Measurements from ENCODE around the gene ZNF746.
"Not testable (repeated sequence)": the region's sequence is repeated elsewhere in the genome, so short reads cannot be mapped to it uniquely, and the experiment has no call there.

The ZNF746 gene

GRCh38 chr7:149455175-149455950 lies 42.2 kb downstream of the ZNF746 start:
- peaks cover 26% of the 10 kb centered on the region for H3K36me3 ChIP-seq (ENCODE audit: control insufficient read depth, low read depth, low read length)
- H3K27ac ChIP-seq (ENCODE audit: low read length): no peak overlapping the region
- no peak overlapping the region for H3K4me3 ChIP-seq (ENCODE audit: low read length)
- no peaks in the 10 kb centered on the region for H3K9me3 ChIP-seq (ENCODE audit: control insufficient read depth, low read depth, low read length)
- peaks cover 16% of the 10 kb centered on the region for H3K27me3 ChIP-seq (ENCODE audit: control insufficient read depth, insufficient read depth, low read length)
- no peaks in the 10 kb centered on the region for H3K4me1 ChIP-seq (ENCODE audit: control insufficient read depth, low read depth, low read length)
- H3K9ac ChIP-seq (ENCODE audit: low read length): no peak overlapping the region

- Histone ChIP-seq H3K4me1 (ENCODE audit: control insufficient read depth, low read depth, low read length) (no peaks in the 10 kb centered on the region), H3K27me3 (ENCODE audit: control insufficient read depth, insufficient read depth, low read length) (peaks cover 16% of the 10 kb centered on the region), H3K27ac (ENCODE audit: low read length) (no peak overlapping the region), H3K36me3 (ENCODE audit: control insufficient read depth, low read depth, low read length) (peaks cover 32% of the 10 kb centered on the region), H3K9ac (ENCODE audit: low read length) (no peak overlapping the region), H3K9me3 (ENCODE audit: control insufficient read depth, low read depth, low read length) (no peaks in the 10 kb centered on the region), H3K4me3 (ENCODE audit: low read length) (no peak overlapping the region)
These were observed 42.9 kb downstream of the ZNF746 start for GRCh38 chr7:149454750-149455149.

DNA sequence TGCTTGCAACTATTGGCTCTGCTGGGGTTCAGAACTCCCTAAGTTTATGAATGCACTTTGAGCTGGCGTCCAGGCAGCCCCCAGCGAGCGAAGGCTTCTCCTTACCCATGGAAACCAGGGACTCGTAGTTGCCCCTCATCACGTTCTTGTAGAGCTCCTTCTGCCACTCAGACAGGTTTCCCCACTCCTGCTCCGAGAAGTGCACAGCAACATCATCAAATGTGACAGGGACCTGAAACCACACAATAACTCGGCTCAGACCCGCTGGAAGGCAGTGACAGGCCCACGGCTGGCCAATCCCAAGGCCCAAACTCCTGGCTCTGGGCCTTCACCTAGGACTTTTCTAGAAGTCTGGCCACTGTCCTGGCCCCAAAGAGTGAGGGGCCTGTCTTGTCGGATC lies 43.6 kb downstream of the ZNF746 start:
- Histone ChIP-seq H3K4me1 (ENCODE audit: control insufficient read depth, low read depth, low read length) (no peaks in the 10 kb centered on the region), H3K9me3 (ENCODE audit: control insufficient read depth, low read depth, low read length) (no peaks in the 10 kb centered on the region), H3K27ac (ENCODE audit: low read length) (no peak overlapping the region), H3K9ac (ENCODE audit: low read length) (no peak overlapping the region), H3K4me3 (ENCODE audit: low read length) (no peak overlapping the region), H3K27me3 (ENCODE audit: control insufficient read depth, insufficient read depth, low read length) (peaks cover 11% of the 10 kb centered on the region), H3K36me3 (ENCODE audit: control insufficient read depth, low read depth, low read length) (peaks cover 37% of the 10 kb centered on the region)

- Histone ChIP-seq H3K27ac (ENCODE audit: low read length) (no peak overlapping the region), H3K36me3 (ENCODE audit: control insufficient read depth, low read depth, low read length) (peaks cover 39% of the 10 kb centered on the region), H3K9me3 (ENCODE audit: control insufficient read depth, low read depth, low read length) (no peaks in the 10 kb centered on the region), H3K4me3 (ENCODE audit: low read length) (no peak overlapping the region), H3K27me3 (ENCODE audit: control insufficient read depth, insufficient read depth, low read length) (no peaks in the 10 kb centered on the region), H3K9ac (ENCODE audit: low read length) (no peak overlapping the region), H3K4me1 (ENCODE audit: control insufficient read depth, low read depth, low read length) (no peaks in the 10 kb centered on the region)
These were observed 46.8 kb downstream of the ZNF746 start for GRCh38 chr7:149450821-149451220.

- Histone ChIP-seq H3K4me1 (ENCODE audit: control insufficient read depth, low read depth, low read length) (no peaks in the 10 kb centered on the region), H3K36me3 (ENCODE audit: control insufficient read depth, low read depth, low read length) (peaks cover 39% of the 10 kb centered on the region), H3K9ac (ENCODE audit: low read length) (no peak overlapping the region), H3K27me3 (ENCODE audit: control insufficient read depth, insufficient read depth, low read length) (no peaks in the 10 kb centered on the region), H3K9me3 (ENCODE audit: control insufficient read depth, low read depth, low read length) (no peaks in the 10 kb centered on the region), H3K27ac (ENCODE audit: low read length) (no peak overlapping the region), H3K4me3 (ENCODE audit: low read length) (no peak overlapping the region)
These were observed 47.7 kb downstream of the ZNF746 start for GRCh38 chr7:149449897-149450296.

GRCh38 chr7:149448961-149449360 lies 48.6 kb downstream of the ZNF746 start:
- Histone ChIP-seq H3K4me1 (ENCODE audit: control insufficient read depth, low read depth, low read length) (no peaks in the 10 kb centered on the region), H3K4me3 (ENCODE audit: low read length) (no peak overlapping the region), H3K27ac (ENCODE audit: low read length) (no peak overlapping the region), H3K36me3 (ENCODE audit: control insufficient read depth, low read depth, low read length) (peaks cover 30% of the 10 kb centered on the region), H3K9me3 (ENCODE audit: control insufficient read depth, low read depth, low read length) (no peaks in the 10 kb centered on the region), H3K9ac (ENCODE audit: low read length) (no peak overlapping the region), H3K27me3 (ENCODE audit: control insufficient read depth, insufficient read depth, low read length) (no peaks in the 10 kb centered on the region)

DNA sequence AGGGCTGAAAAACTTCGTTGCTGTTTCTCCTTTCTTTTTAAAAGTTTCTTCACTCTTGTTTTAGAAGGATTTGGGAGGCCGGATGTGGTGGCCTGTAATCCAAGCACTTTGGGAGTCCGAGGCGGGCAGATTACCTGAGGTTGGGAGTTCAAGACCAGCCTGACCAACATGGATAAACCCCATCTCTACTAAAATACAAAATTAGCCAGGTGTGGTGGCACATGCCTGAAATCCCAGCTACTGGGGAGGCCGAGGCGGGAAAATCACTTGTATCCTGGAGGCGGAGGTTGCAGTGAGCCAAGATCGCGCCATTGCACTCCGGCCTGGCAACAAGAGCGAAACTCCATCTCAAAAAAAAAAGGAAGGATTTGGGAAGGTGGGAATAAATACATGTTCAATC lies 51.6 kb downstream of the ZNF746 start:
- H3K9me3 ChIP-seq (ENCODE audit: control insufficient read depth, low read depth, low read length); H3K9ac ChIP-seq (ENCODE audit: low read length); H3K4me3 ChIP-seq (ENCODE audit: low read length); H3K4me1 ChIP-seq (ENCODE audit: control insufficient read depth, low read depth, low read length); H3K27ac ChIP-seq (ENCODE audit: low read length); H3K27me3 ChIP-seq (ENCODE audit: control insufficient read depth, insufficient read depth, low read length): not testable (repeated sequence)
- peaks cover 24% of the 10 kb centered on the region for H3K36me3 ChIP-seq (ENCODE audit: control insufficient read depth, low read depth, low read length)

DNA sequence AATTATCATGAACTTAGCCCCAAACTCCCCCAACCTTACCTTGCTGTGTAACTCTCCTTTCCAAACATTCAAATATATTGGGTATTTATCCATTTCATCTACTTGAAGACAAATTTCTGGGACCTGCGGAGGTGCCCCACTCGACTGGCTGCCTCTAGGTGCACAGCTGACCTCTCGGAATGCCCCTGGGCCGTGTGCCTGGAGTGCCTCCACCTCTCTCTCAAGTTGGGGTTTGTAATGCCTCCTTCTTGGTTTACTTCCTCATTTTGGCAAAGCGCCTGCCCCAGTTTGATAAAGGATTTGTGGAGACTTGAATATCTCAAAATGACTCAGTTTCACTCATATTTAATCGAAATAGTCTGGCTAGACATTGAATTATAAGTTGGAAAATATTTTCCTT lies 53.3 kb downstream of the ZNF746 start:
- no peak overlapping the region for H3K4me3 ChIP-seq (ENCODE audit: low read length)
- H3K36me3 ChIP-seq (ENCODE audit: control insufficient read depth, low read depth, low read length): peaks cover 8% of the 10 kb centered on the region
- no peaks in the 10 kb centered on the region for H3K4me1 ChIP-seq (ENCODE audit: control insufficient read depth, low read depth, low read length)
- no peak overlapping the region for H3K9ac ChIP-seq (ENCODE audit: low read length)
- H3K27me3 ChIP-seq (ENCODE audit: control insufficient read depth, insufficient read depth, low read length): no peaks in the 10 kb centered on the region
- no peaks in the 10 kb centered on the region for H3K9me3 ChIP-seq (ENCODE audit: control insufficient read depth, low read depth, low read length)
- H3K27ac ChIP-seq (ENCODE audit: low read length): no peak overlapping the region

DNA sequence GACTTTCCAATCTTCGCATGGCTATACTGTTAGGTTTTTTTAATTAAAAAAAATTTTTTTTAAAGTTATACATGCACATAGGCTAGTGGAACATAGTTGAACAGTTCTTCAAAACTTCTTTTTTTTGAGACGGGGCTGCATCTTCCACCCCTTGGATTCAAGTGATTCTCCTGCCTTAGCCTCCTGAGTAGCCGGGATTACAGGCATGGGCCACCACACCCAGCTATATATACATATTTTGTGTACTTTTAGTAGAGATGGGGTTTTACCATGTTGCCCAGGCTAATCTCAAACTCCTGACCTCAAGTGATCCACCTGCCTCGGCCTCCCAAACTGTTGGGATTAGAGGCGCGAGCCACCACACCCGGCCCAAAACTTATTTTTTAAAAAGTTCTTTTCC lies 54.1 kb downstream of the ZNF746 start:
- no peak overlapping the region for H3K27ac ChIP-seq (ENCODE audit: low read length)
- H3K4me3 ChIP-seq (ENCODE audit: low read length): no peak overlapping the region
- no peaks in the 10 kb centered on the region for H3K4me1 ChIP-seq (ENCODE audit: control insufficient read depth, low read depth, low read length)
- no peaks in the 10 kb centered on the region for H3K27me3 ChIP-seq (ENCODE audit: control insufficient read depth, insufficient read depth, low read length)
- H3K36me3 ChIP-seq (ENCODE audit: control insufficient read depth, low read depth, low read length): peaks cover 4% of the 10 kb centered on the region
- H3K9me3 ChIP-seq (ENCODE audit: control insufficient read depth, low read depth, low read length): no peaks in the 10 kb centered on the region
- no peak overlapping the region for H3K9ac ChIP-seq (ENCODE audit: low read length)

GRCh38 chr7:149442924-149443323 lies 54.7 kb downstream of the ZNF746 start:
- Histone ChIP-seq H3K27me3 (ENCODE audit: control insufficient read depth, insufficient read depth, low read length) (no peaks in the 10 kb centered on the region), H3K4me1 (ENCODE audit: control insufficient read depth, low read depth, low read length) (no peaks in the 10 kb centered on the region), H3K9me3 (ENCODE audit: control insufficient read depth, low read depth, low read length) (no peaks in the 10 kb centered on the region), H3K9ac (ENCODE audit: low read length) (no peak overlapping the region), H3K27ac (ENCODE audit: low read length) (no peak overlapping the region), H3K36me3 (ENCODE audit: control insufficient read depth, low read depth, low read length) (peaks cover 4% of the 10 kb centered on the region), H3K4me3 (ENCODE audit: low read length) (no peak overlapping the region)

- H3K27ac ChIP-seq (ENCODE audit: low read length): no peak overlapping the region
- no peaks in the 10 kb centered on the region for H3K4me1 ChIP-seq (ENCODE audit: control insufficient read depth, low read depth, low read length)
- H3K9ac ChIP-seq (ENCODE audit: low read length): no peak overlapping the region
- H3K9me3 ChIP-seq (ENCODE audit: control insufficient read depth, low read depth, low read length): no peaks in the 10 kb centered on the region
- no peak overlapping the region for H3K4me3 ChIP-seq (ENCODE audit: low read length)
- H3K36me3 ChIP-seq (ENCODE audit: control insufficient read depth, low read depth, low read length): no peaks in the 10 kb centered on the region
- H3K27me3 ChIP-seq (ENCODE audit: control insufficient read depth, insufficient read depth, low read length): no peaks in the 10 kb centered on the region
These were observed 57.4 kb downstream of the ZNF746 start for GRCh38 chr7:149440222-149440621.

DNA sequence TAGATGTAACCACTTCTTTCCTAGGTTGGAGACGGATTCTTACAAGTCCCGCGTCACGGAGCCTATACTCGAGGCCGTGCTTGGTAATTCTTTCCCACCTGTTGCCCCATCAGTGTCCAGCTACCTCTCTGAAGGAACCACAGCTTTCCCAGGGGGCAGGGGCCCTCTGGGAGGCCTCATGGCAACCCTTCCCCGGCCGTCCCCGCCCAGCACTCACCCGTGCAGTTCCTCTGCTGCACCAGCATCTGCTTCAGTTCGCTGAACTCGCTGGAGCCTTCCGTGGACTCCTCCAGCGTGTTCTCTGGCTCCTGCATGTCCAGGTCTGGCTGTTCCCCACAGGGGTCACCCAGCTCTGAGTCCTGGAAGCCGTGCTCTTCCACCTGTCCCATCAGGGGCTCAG lies 61.3 kb downstream of the ZNF746 start:
- Histone ChIP-seq H3K4me1 (ENCODE audit: control insufficient read depth, low read depth, low read length) (no peaks in the 10 kb centered on the region), H3K27ac (ENCODE audit: low read length) (no peak overlapping the region), H3K36me3 (ENCODE audit: control insufficient read depth, low read depth, low read length) (peaks cover 9% of the 10 kb centered on the region), H3K27me3 (ENCODE audit: control insufficient read depth, insufficient read depth, low read length) (no peaks in the 10 kb centered on the region), H3K9ac (ENCODE audit: low read length) (no peak overlapping the region), H3K9me3 (ENCODE audit: control insufficient read depth, low read depth, low read length) (no peaks in the 10 kb centered on the region), H3K4me3 (ENCODE audit: low read length) (no peak overlapping the region)

Data from iPS-18a (cell line).